OCI-LY1 (cell line): ENCODE data around the gene MED26.
A peak's percentile ranks its signal among the peaks of the same experiment; 100 is the strongest.

Source experiments
- H2AFZ ChIP-seq: fragments of 200-600 bp; sonication (generic), shearing (Covaris generic); 2 replicates; pipeline ENCODE4 v1.6.0; 2014; ENCODE audit warnings: antibody characterized with exemption, mild to moderate bottlenecking, low read length
- H3F3A ChIP-seq: fragments of 200-600 bp; sonication (generic), shearing (Covaris generic); 2 replicates; pipeline ENCODE4 v1.6.0; 2014; ENCODE audit warnings: mild to moderate bottlenecking, antibody characterized with exemption, low read length, moderate library complexity; ENCODE audit not compliant: insufficient read depth
- H3K27ac ChIP-seq: fragments of 200-600 bp; sonication (generic); 2 replicates; pipeline ENCODE4 v1.5.1; 2014; ENCODE audit warnings: low read length, mixed run types, mild to moderate bottlenecking, low read depth; ENCODE audit not compliant: poor library complexity, severe bottlenecking
- H3K27me3 ChIP-seq: fragments of 200-600 bp; sonication (generic); 2 replicates; pipeline ENCODE4 v1.6.0; 2014; ENCODE audit warnings: antibody characterized with exemption, mild to moderate bottlenecking, low read length, moderate library complexity; ENCODE audit not compliant: insufficient read depth
- H3K36me3 ChIP-seq: fragments of 200-600 bp; sonication (generic); 2 replicates; pipeline ENCODE4 v1.6.1; 2014; ENCODE audit warnings: mild to moderate bottlenecking, antibody characterized with exemption, low read length, moderate library complexity, mixed read lengths; ENCODE audit not compliant: insufficient read depth
- H3K4me1 ChIP-seq: fragments of 200-600 bp; sonication (generic); 2 replicates; pipeline ENCODE4 v1.5.1; 2014; ENCODE audit warnings: mild to moderate bottlenecking, low read length, moderate library complexity; ENCODE audit not compliant: insufficient read depth, severe bottlenecking
- H3K4me2 ChIP-seq: fragments of 200-600 bp; sonication (generic), shearing (Covaris generic); 2 replicates; pipeline ENCODE4 v1.6.1; 2014; ENCODE audit warnings: low read length
- H3K4me3 ChIP-seq: fragments of 200-600 bp; sonication (generic); 2 replicates; pipeline ENCODE4 v1.5.1; 2014; ENCODE audit warnings: low read length, low read depth, mild to moderate bottlenecking, mixed read lengths; ENCODE audit not compliant: poor library complexity, severe bottlenecking
- H3K79me2 ChIP-seq: fragments of 200-600 bp; shearing (Covaris generic); 2 replicates; pipeline ENCODE4 v1.6.1; 2016; ENCODE audit warnings: mixed run types, low read length, mixed read lengths; ENCODE audit not compliant: insufficient read depth
- H3K9ac ChIP-seq: fragments of 200-600 bp; sonication (generic), shearing (Covaris generic); 2 replicates; pipeline ENCODE4 v1.6.1; 2014; ENCODE audit warnings: mild to moderate bottlenecking, low read length, mixed read lengths
- H3K9me2 ChIP-seq: fragments of 200-600 bp; sonication (generic), shearing (Covaris generic); 2 replicates; pipeline ENCODE4 v1.6.1; 2014; ENCODE audit warnings: low read depth, mild to moderate bottlenecking, low read length, mixed read lengths
- H3K9me3 ChIP-seq: fragments of 200-600 bp; shearing (Covaris generic); 2 replicates; pipeline ENCODE4 v1.6.1; 2014; ENCODE audit warnings: low read length, mixed read lengths
- H4K20me1 ChIP-seq: fragments of 200-600 bp; sonication (generic), shearing (Covaris generic); 2 replicates; pipeline ENCODE4 v1.6.0; 2016; ENCODE audit warnings: mild to moderate bottlenecking, low read length; ENCODE audit not compliant: insufficient read depth
- CTCF ChIP-seq: fragments of 200-600 bp; sonication (generic), shearing (Covaris generic); IDR thresholded peaks from 2 replicates; pipeline ENCODE4 v1.5.1; 2017; ENCODE audit warnings: mild to moderate bottlenecking, antibody characterized with exemption, low read length, moderate library complexity, mixed read lengths
- EZH2 ChIP-seq: fragments of 200-600 bp; sonication (generic), shearing (Covaris generic); IDR thresholded peaks from 2 replicates; pipeline ENCODE4 v1.8.0; 2017; ENCODE audit warnings: borderline replicate concordance, mixed run types, mild to moderate bottlenecking, antibody characterized with exemption, low read length, moderate library complexity, mixed read lengths

The MED26 gene

GRCh38 chr19:16601378-16602052 is 26.5 kb downstream of the MED26 start:
- Histone ChIP-seq H3K36me3 (peaks cover 8% of the 10 kb centered on the region; the same call in 1 of the 2 replicates), H3K4me3 (no peak overlapping the region), H3K79me2 (peaks cover 82% of the 10 kb centered on the region), H3F3A (no peaks in the 10 kb centered on the region), H2AFZ (no peak overlapping the region), H3K27me3 (no peaks in the 10 kb centered on the region), H3K4me2 (no peak overlapping the region), H3K27ac (no peak overlapping the region), H3K9ac (no peak overlapping the region), H3K9me3 (no peaks in the 10 kb centered on the region), H4K20me1 (no peaks in the 10 kb centered on the region), H3K4me1 (peaks cover 84% of the 10 kb centered on the region), H3K9me2 (no peaks in the 10 kb centered on the region)
- TF ChIP-seq CTCF: no peak
- no peak for TF ChIP-seq EZH2

GRCh38 chr19:16600824-16601223 is 27.2 kb downstream of the MED26 start:
- H2AFZ ChIP-seq: no peak overlapping the region
- no peak overlapping the region for H3K4me2 ChIP-seq
- H4K20me1 ChIP-seq: no peaks in the 10 kb centered on the region
- H3K9me3 ChIP-seq: no peaks in the 10 kb centered on the region
- peaks cover 84% of the 10 kb centered on the region for H3K4me1 ChIP-seq
- no peaks in the 10 kb centered on the region for H3F3A ChIP-seq
- no peak for TF ChIP-seq CTCF
- TF ChIP-seq EZH2: no peak
- no peak overlapping the region for H3K4me3 ChIP-seq
- H3K9ac ChIP-seq: no peak overlapping the region
- H3K79me2 ChIP-seq: peaks cover 85% of the 10 kb centered on the region
- H3K27me3 ChIP-seq: no peaks in the 10 kb centered on the region
- peaks cover 8% of the 10 kb centered on the region; the same call in 1 of the 2 replicates for H3K36me3 ChIP-seq
- peak overlapping the region; percentile 64 for H3K27ac ChIP-seq
- no peaks in the 10 kb centered on the region for H3K9me2 ChIP-seq

GRCh38 chr19:16599655-16600346 is 28.2 kb downstream of the MED26 start:
- Histone ChIP-seq H3K9me3 (no peaks in the 10 kb centered on the region), H3F3A (no peaks in the 10 kb centered on the region), H3K4me1 (peaks cover 84% of the 10 kb centered on the region), H3K79me2 (peaks cover 83% of the 10 kb centered on the region), H3K9ac (no peak overlapping the region), H2AFZ (no peak overlapping the region), H3K4me3 (no peak overlapping the region), H4K20me1 (no peaks in the 10 kb centered on the region), H3K27me3 (no peaks in the 10 kb centered on the region), H3K9me2 (no peaks in the 10 kb centered on the region), H3K27ac (peak overlapping the region; percentile 64), H3K4me2 (no peak overlapping the region; the same call in 1 of the 2 replicates), H3K36me3 (peaks cover 8% of the 10 kb centered on the region; the same call in 1 of the 2 replicates)
- TF ChIP-seq EZH2: no peak
- no peak for TF ChIP-seq CTCF
